Measurements from ENCODE around the gene CDCA7L. TPM values are rescaled to one million over a fixed set of nuclear protein-coding genes. Genes with fewer than 3 reads are reported as not detected.
"Not testable (repeated sequence)": the region's sequence is repeated elsewhere in the genome, so short reads cannot be mapped to it uniquely, and the experiment has no call there.

Gene CDCA7L
- polyA plus RNA-seq, 1 of the 3 experiments (the other 2 are of a cell fraction): 18.4 TPM

GRCh38 chr7:21884496-21884895, 61.2 kb downstream of the CDCA7L start:
- Histone ChIP-seq H3K79me2 (ENCODE audit: insufficient read depth) (no peaks in the 10 kb centered on the region), H3K9ac (no peak overlapping the region), H3K4me1 (ENCODE audit: control insufficient read depth in 1 of 2, insufficient read depth in 2 of 2, low read depth in 1 of 2, low read length in 1 of 2) (no peaks in the 10 kb centered on the region), H3K9me3 (no peaks in the 10 kb centered on the region), H2AFZ (ENCODE audit: low read depth) (no peak overlapping the region), H3K4me2 (no peak overlapping the region), H4K20me1 (ENCODE audit: insufficient read depth) (no peaks in the 10 kb centered on the region), H3K36me3 (replicated peaks in 1 of 2; ENCODE audit: control insufficient read depth in 1 of 2, insufficient read depth in 2 of 2, low read length in 1 of 2) (no peaks in the 10 kb centered on the region), H3F3A (replicated peaks; ENCODE audit: insufficient read depth) (no peaks in the 10 kb centered on the region), H3K9me2 (no peaks in the 10 kb centered on the region), H3K27me3 (ENCODE audit: insufficient read depth) (peaks cover 11% of the 10 kb centered on the region; the same call in 1 of the 2 replicates), H3K27ac (ENCODE audit: low read depth in 2 of 2, low read length in 1 of 2) (no peak overlapping the region), H3K4me3 (ENCODE audit: low read depth in 2 of 2, low read length in 1 of 2) (no peak overlapping the region)
- CTCF ChIA-PET: no interaction called here
- POLR2A ChIA-PET: no interaction called here
- TF ChIP-seq RCOR1 (IDR thresholded peaks at IDR 0.05; ENCODE audit: low read length) (no peak), TAF1 (IDR thresholded peaks at IDR 0.05; ENCODE audit: borderline replicate concordance, low read depth, low read length) (no peak), EP300 (IDR thresholded peaks at IDR 0.05; ENCODE audit: borderline replicate concordance in 1 of 2, low read depth in 1 of 2, low read length in 1 of 2) (no peak), POLR2AphosphoS5 (IDR thresholded peaks at IDR 0.05; ENCODE audit: low read depth, low read length) (no peak), JUND (IDR thresholded peaks at IDR 0.05) (no peak), YY1 (IDR thresholded peaks at IDR 0.05; ENCODE audit: low read depth) (no peak), ELF1 (IDR thresholded peaks at IDR 0.05) (no peak), MEF2A (IDR thresholded peaks at IDR 0.05; ENCODE audit: borderline replicate concordance, low read depth) (no peak), TCF12 (IDR thresholded peaks at IDR 0.05) (no peak), FOXM1 (IDR thresholded peaks at IDR 0.05; ENCODE audit: low read depth) (no peak), RAD21 (IDR thresholded peaks at IDR 0.05; ENCODE audit: low read length) (no peak), GABPA (IDR thresholded peaks at IDR 0.05; ENCODE audit: low read depth) (no peak), IRF3 (IDR thresholded peaks at IDR 0.05; ENCODE audit: low read depth, low read length) (no peak), RXRA (IDR thresholded peaks at IDR 0.05; ENCODE audit: borderline replicate concordance, low read depth) (no peak), ZBTB33 (IDR thresholded peaks at IDR 0.05; ENCODE audit: borderline replicate concordance, low read depth) (no peak), GATA2 (CRISPR knock-in tag; IDR thresholded peaks at IDR 0.05) (no peak), RFX5 (IDR thresholded peaks at IDR 0.05; ENCODE audit: low read length) (no peak)
- DNase-seq: no peak
- WGBS (ENCODE audit: low lambda C conversion rate): 55% methylated on average over 7 of the region's 7 CpGs

- H4K20me1 ChIP-seq (ENCODE audit: insufficient read depth); H3K79me2 ChIP-seq (ENCODE audit: insufficient read depth); H3K4me2 ChIP-seq; H3K4me3 ChIP-seq (ENCODE audit: low read depth in 2 of 2, low read length in 1 of 2); POLR2A ChIA-PET; DNase-seq; H2AFZ ChIP-seq (ENCODE audit: low read depth); H3K4me1 ChIP-seq (ENCODE audit: control insufficient read depth in 1 of 2, insufficient read depth in 2 of 2, low read depth in 1 of 2, low read length in 1 of 2); H3K9me2 ChIP-seq; H3K27ac ChIP-seq (ENCODE audit: low read depth in 2 of 2, low read length in 1 of 2); H3K36me3 ChIP-seq (replicated peaks in 1 of 2; ENCODE audit: control insufficient read depth in 1 of 2, insufficient read depth in 2 of 2, low read length in 1 of 2); H3F3A ChIP-seq (replicated peaks; ENCODE audit: insufficient read depth); H3K9me3 ChIP-seq; H3K9ac ChIP-seq: not testable (repeated sequence)
- CTCF ChIA-PET: interaction anchor here (0.7 to 1.2 kb wide), 3 partner anchors 13 to 60 kb away, joined by 3 read pairs; no protein-coding TSS in a partner anchor
- 34% methylated on average over 2 of the region's 2 CpGs for WGBS (ENCODE audit: low lambda C conversion rate)
- peaks cover 11% of the 10 kb centered on the region; the same call in 1 of the 2 replicates for H3K27me3 ChIP-seq (ENCODE audit: insufficient read depth)
Observed at GRCh38 chr7:21883501-21883900, 62.2 kb downstream of the CDCA7L start.
